Loucy (cell line): Measurements from ENCODE around the gene HHATL.

Experiments used
- H2AFZ ChIP-seq: fragments of 200-600 bp; sonication (generic); 2 replicates; pipeline ENCODE4 v1.6.0; 2016; ENCODE audit warnings: antibody characterized with exemption, mild to moderate bottlenecking, low read length, moderate library complexity
- H3F3A ChIP-seq: fragments of 200-600 bp; 2 replicates; pipeline ENCODE4 v1.6.0; 2016; ENCODE audit warnings: antibody characterized with exemption, low read depth, mild to moderate bottlenecking
- H3K27me3 ChIP-seq: fragments of 200-600 bp; sonication (generic); 2 replicates; pipeline ENCODE4 v1.6.1; 2014; ENCODE audit warnings: low read length, mild to moderate bottlenecking; ENCODE audit not compliant: insufficient read depth, poor library complexity, severe bottlenecking
- H3K36me3 ChIP-seq: fragments of 200-600 bp; sonication (generic); 2 replicates; pipeline ENCODE4 v1.6.1; 2016; ENCODE audit warnings: low read length; ENCODE audit not compliant: insufficient read depth
- H3K4me1 ChIP-seq: fragments of 200-600 bp; sonication (generic); 2 replicates; pipeline ENCODE4 v1.5.1; 2014; ENCODE audit warnings: low read length, mild to moderate bottlenecking; ENCODE audit not compliant: insufficient read depth, poor library complexity, severe bottlenecking
- H3K4me2 ChIP-seq: fragments of 200-600 bp; sonication (generic); 2 replicates; pipeline ENCODE4 v1.6.0; 2014; ENCODE audit warnings: antibody characterized with exemption, low read length, low read depth, mild to moderate bottlenecking; ENCODE audit not compliant: poor library complexity, severe bottlenecking
- H3K4me3 ChIP-seq: fragments of 200-600 bp; sonication (generic); 2 replicates; pipeline ENCODE4 v1.5.1; 2014; ENCODE audit warnings: low read length, mild to moderate bottlenecking, mixed read lengths; ENCODE audit not compliant: poor library complexity, severe bottlenecking
- H3K79me2 ChIP-seq: fragments of 200-600 bp; sonication (generic); 2 replicates; pipeline ENCODE4 v1.6.1; 2014; ENCODE audit warnings: low read length; ENCODE audit not compliant: insufficient read depth
- H3K9ac ChIP-seq: fragments of 200-600 bp; sonication (generic); 2 replicates; pipeline ENCODE4 v1.6.0; 2014; ENCODE audit warnings: mild to moderate bottlenecking, low read depth, low read length, moderate library complexity; ENCODE audit not compliant: poor library complexity, severe bottlenecking
- H3K9me2 ChIP-seq: fragments of 200-600 bp; sonication (generic); replicated peaks from 2 replicates; pipeline ENCODE4 v1.6.1; 2016; ENCODE audit warnings: low read depth, low read length, mixed read lengths
- H3K9me3 ChIP-seq: fragments of 200-600 bp; sonication (generic); 2 replicates; pipeline ENCODE4 v1.6.1; 2014; ENCODE audit warnings: mild to moderate bottlenecking, antibody characterized with exemption, low read length, low read depth; ENCODE audit not compliant: insufficient read depth
- H4K20me1 ChIP-seq: fragments of 200-600 bp; sonication (generic); 2 replicates; pipeline ENCODE4 v1.6.0; 2014; ENCODE audit warnings: antibody characterized with exemption, low read length, mild to moderate bottlenecking; ENCODE audit not compliant: insufficient read depth, poor library complexity, severe bottlenecking
- EZH2phosphoT487 ChIP-seq: fragments of 200-600 bp; IDR thresholded peaks from 2 replicates; pipeline ENCODE4 v1.6.1; 2018; ENCODE audit warnings: antibody characterized with exemption, mild to moderate bottlenecking, moderate library complexity, borderline replicate concordance
- TF ChIP-seq, protein P1 (sequence below): fragments of 200-600 bp; sonication (generic); conservative IDR thresholded peaks from 2 replicates; pipeline ENCODE4 v1.5.1; 2014; ENCODE audit warnings: mild to moderate bottlenecking, antibody characterized with exemption, low read length

HHATL gene

DNA sequence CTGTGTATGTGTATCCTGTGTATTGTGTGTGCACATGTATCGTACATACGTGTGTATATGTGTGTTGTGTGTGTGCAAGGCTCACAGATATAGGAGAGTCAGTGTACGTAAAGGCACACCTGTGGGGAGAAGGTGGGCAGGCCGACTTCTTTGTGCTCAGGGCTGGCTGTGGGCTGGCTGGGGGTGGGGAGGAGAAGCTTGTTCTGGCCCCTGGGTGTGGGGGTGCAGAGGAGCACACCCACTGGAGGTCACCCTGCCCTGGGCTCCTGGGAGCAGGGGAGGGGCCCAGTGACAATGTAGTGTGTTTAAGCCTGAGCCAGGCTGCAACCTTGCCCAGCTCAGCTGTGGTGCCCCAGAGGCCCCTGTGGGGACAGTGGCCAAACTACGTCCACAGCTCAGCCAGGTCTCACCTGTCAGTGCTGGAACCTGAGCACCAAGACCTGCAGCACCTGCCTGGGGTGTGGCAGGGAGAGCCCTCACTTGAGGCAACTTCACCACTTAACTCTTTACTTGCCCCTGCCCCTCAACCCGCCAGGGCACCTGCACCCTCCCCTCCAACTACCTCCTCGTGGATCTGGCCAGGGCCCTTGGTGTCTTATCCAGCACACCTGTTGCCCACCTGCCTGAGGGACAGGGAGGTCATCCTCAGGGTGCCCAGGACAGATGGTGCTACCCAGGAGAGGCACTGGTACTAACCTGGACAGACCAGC lies 2.6 kb upstream of the HHATL start:
- Histone ChIP-seq H2AFZ (no peak overlapping the region), H3K36me3 (no peaks in the 10 kb centered on the region), H3K79me2 (no peaks in the 10 kb centered on the region), H3K9ac (no peak overlapping the region), H3K9me3 (no peaks in the 10 kb centered on the region), H3F3A (no peaks in the 10 kb centered on the region), H3K4me3 (no peak overlapping the region), H3K9me2 (no peaks in the 10 kb centered on the region), H3K4me2 (no peak overlapping the region), H3K27me3 (no peaks in the 10 kb centered on the region), H4K20me1 (no peaks in the 10 kb centered on the region), H3K4me1 (no peaks in the 10 kb centered on the region)
- TF ChIP-seq EZH2phosphoT487: no peak

GRCh38 chr3:42704136-42704841 lies 1.7 kb upstream of the HHATL start:
- Histone ChIP-seq H4K20me1 (no peaks in the 10 kb centered on the region), H3K4me3 (no peak overlapping the region), H3K4me1 (no peaks in the 10 kb centered on the region), H3F3A (no peaks in the 10 kb centered on the region), H3K27me3 (no peaks in the 10 kb centered on the region), H3K79me2 (no peaks in the 10 kb centered on the region), H3K9me3 (no peaks in the 10 kb centered on the region), H3K9me2 (no peaks in the 10 kb centered on the region), H2AFZ (no peak overlapping the region), H3K4me2 (no peak overlapping the region), H3K36me3 (no peaks in the 10 kb centered on the region), H3K9ac (no peak overlapping the region)
- TF ChIP-seq, protein P1, sequence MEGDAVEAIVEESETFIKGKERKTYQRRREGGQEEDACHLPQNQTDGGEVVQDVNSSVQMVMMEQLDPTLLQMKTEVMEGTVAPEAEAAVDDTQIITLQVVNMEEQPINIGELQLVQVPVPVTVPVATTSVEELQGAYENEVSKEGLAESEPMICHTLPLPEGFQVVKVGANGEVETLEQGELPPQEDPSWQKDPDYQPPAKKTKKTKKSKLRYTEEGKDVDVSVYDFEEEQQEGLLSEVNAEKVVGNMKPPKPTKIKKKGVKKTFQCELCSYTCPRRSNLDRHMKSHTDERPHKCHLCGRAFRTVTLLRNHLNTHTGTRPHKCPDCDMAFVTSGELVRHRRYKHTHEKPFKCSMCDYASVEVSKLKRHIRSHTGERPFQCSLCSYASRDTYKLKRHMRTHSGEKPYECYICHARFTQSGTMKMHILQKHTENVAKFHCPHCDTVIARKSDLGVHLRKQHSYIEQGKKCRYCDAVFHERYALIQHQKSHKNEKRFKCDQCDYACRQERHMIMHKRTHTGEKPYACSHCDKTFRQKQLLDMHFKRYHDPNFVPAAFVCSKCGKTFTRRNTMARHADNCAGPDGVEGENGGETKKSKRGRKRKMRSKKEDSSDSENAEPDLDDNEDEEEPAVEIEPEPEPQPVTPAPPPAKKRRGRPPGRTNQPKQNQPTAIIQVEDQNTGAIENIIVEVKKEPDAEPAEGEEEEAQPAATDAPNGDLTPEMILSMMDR: no peak
- no peak for TF ChIP-seq EZH2phosphoT487

DNA sequence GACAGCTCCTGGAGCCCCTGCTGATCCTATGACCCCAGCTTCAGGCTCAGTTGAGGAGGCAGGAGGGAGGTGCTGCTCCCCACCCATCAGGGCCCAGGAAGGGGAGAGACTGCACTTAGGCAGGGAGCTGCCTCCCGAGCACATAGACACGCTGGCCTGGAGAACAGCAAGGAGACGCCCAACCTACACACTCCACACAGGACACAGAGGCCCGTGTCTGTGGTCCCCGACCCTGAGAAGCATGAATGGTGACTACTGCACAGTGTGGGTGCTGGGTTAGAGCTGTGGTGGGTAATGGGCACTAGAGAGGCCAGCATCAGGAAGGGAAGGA lies 1.1 kb upstream of the HHATL start:
- no peak for TF ChIP-seq EZH2phosphoT487
- TF ChIP-seq, protein P1: no peak
- no peaks in the 10 kb centered on the region for H4K20me1 ChIP-seq

More for the DNA sequence above, 1.1 kb upstream of the HHATL start:
- Histone ChIP-seq H3K4me1 (no peaks in the 10 kb centered on the region), H3K79me2 (no peaks in the 10 kb centered on the region), H3K9me3 (no peaks in the 10 kb centered on the region), H3F3A (no peaks in the 10 kb centered on the region), H3K9me2 (no peaks in the 10 kb centered on the region), H2AFZ (no peak overlapping the region), H3K27me3 (no peaks in the 10 kb centered on the region), H3K9ac (no peak overlapping the region), H3K36me3 (no peaks in the 10 kb centered on the region), H3K4me2 (no peak overlapping the region), H3K4me3 (no peak overlapping the region)
